H9 (cell line): Measurements from ENCODE around the gene LRP1. TPM values are rescaled to one million over a fixed set of nuclear protein-coding genes. Genes with fewer than 3 reads are reported as not detected.
A peak's percentile ranks its signal among the peaks of the same experiment; 100 is the strongest.

Experiments
- DNase-seq: peaks from one replicate; pipeline ENCODE4 v3.0.0-alpha.2; 2017
- H2AFZ ChIP-seq: one replicate; pipeline ENCODE4 v1.6.1; 2013; ENCODE audit warnings: mild to moderate bottlenecking, low read length, control low read depth, moderate library complexity
- H2AK5ac ChIP-seq: 2 replicates; pipeline ENCODE4 v1.6.1; 2013; ENCODE audit warnings: low read length, control low read depth, mixed read lengths; ENCODE audit not compliant: insufficient read length
- H2BK120ac ChIP-seq: one replicate; pipeline ENCODE4 v1.6.1; 2013; ENCODE audit warnings: low read depth, mild to moderate bottlenecking, low read length, control low read depth, inconsistent platforms; ENCODE audit not compliant: poor library complexity, severe bottlenecking
- H2BK12ac ChIP-seq: 2 replicates; pipeline ENCODE4 v1.6.1; 2013; ENCODE audit warnings: low read length, control low read depth, mixed read lengths, low read depth; ENCODE audit not compliant: insufficient read length
- H2BK15ac ChIP-seq: 2 replicates; pipeline ENCODE4 v1.6.1; 2013; ENCODE audit warnings: low read depth, low read length, control low read depth
- H2BK20ac ChIP-seq: one replicate; pipeline ENCODE4 v1.6.1; 2013; ENCODE audit warnings: low read depth, mild to moderate bottlenecking, low read length, control low read depth, inconsistent platforms; ENCODE audit not compliant: poor library complexity, severe bottlenecking
- H2BK5ac ChIP-seq: 2 replicates; pipeline ENCODE4 v1.6.1; 2013; ENCODE audit warnings: low read length, control low read depth, mixed read lengths; ENCODE audit not compliant: insufficient read length
- H3K14ac ChIP-seq: 2 replicates; pipeline ENCODE4 v1.6.1; 2013; ENCODE audit warnings: low read length, control low read depth; ENCODE audit not compliant: insufficient read depth
- H3K18ac ChIP-seq: 2 replicates; pipeline ENCODE4 v1.6.1; 2013; ENCODE audit warnings: low read depth, mild to moderate bottlenecking, mixed read lengths, low read length, control low read depth; ENCODE audit not compliant: insufficient read length
- H3K23ac ChIP-seq: 2 replicates; pipeline ENCODE4 v1.6.1; 2013; ENCODE audit warnings: low read length, control low read depth, mixed read lengths, low read depth; ENCODE audit not compliant: insufficient read length
- H3K23me2 ChIP-seq: 2 replicates; pipeline ENCODE4 v1.6.1; 2013; ENCODE audit warnings: low read depth, mild to moderate bottlenecking, mixed read lengths, low read length, control low read depth; ENCODE audit not compliant: insufficient read length, poor library complexity, severe bottlenecking
- H3K27ac ChIP-seq: 2 replicates; pipeline ENCODE4 v1.5.1; 2013; ENCODE audit warnings: low read length, control low read depth, mixed read lengths, low read depth; ENCODE audit not compliant: insufficient read length
- H3K27me3 ChIP-seq: 2 replicates; pipeline ENCODE4 v1.6.1; 2013; ENCODE audit warnings: low read length, control low read depth, inconsistent platforms; ENCODE audit not compliant: insufficient read depth
- H3K4ac ChIP-seq: 2 replicates; pipeline ENCODE4 v1.6.1; 2013; ENCODE audit warnings: low read depth, mild to moderate bottlenecking, control low read depth, inconsistent platforms, low read length, moderate library complexity
- H3K4me1 ChIP-seq: 2 replicates; pipeline ENCODE4 v1.6.1; 2013; ENCODE audit warnings: low read length, control low read depth, inconsistent platforms; ENCODE audit not compliant: insufficient read depth
- H3K4me2 ChIP-seq: 2 replicates; pipeline ENCODE4 v1.6.1; 2013; ENCODE audit warnings: low read length, control low read depth, mixed read lengths; ENCODE audit not compliant: insufficient read length, insufficient read depth
- H3K56ac ChIP-seq: 2 replicates; pipeline ENCODE4 v1.6.1; 2013; ENCODE audit warnings: low read depth, mild to moderate bottlenecking, mixed read lengths, low read length, control low read depth; ENCODE audit not compliant: insufficient read length
- H3K79me1 ChIP-seq: 2 replicates; pipeline ENCODE4 v1.6.1; 2013; ENCODE audit warnings: low read depth, mild to moderate bottlenecking, moderate library complexity, low read length, control low read depth, inconsistent platforms; ENCODE audit not compliant: insufficient read depth, poor library complexity, severe bottlenecking
- H3K79me2 ChIP-seq: 2 replicates; pipeline ENCODE4 v1.6.1; 2013; ENCODE audit warnings: low read length, control low read depth, inconsistent platforms; ENCODE audit not compliant: insufficient read depth
- H3K9ac ChIP-seq: 2 replicates; pipeline ENCODE4 v1.6.1; 2013; ENCODE audit warnings: low read length, control low read depth, mixed read lengths; ENCODE audit not compliant: insufficient read length; ENCODE audit errors: extremely low read depth
- H3K9me3 ChIP-seq: one replicate; pipeline ENCODE4 v1.6.1; 2013; ENCODE audit warnings: low read depth, low read length, inconsistent platforms; ENCODE audit not compliant: control insufficient read depth
- H3T11ph ChIP-seq: one replicate; pipeline ENCODE4 v1.6.1; 2013; ENCODE audit warnings: mild to moderate bottlenecking, low read length, control low read depth, inconsistent platforms
- H4K20me1 ChIP-seq: one replicate; pipeline ENCODE4 v1.6.1; 2013; ENCODE audit not compliant: control insufficient read depth, insufficient read length, insufficient read depth
- H4K5ac ChIP-seq: 2 replicates; pipeline ENCODE4 v1.6.1; 2013; ENCODE audit warnings: low read depth, mild to moderate bottlenecking, mixed read lengths, low read length, control low read depth; ENCODE audit not compliant: insufficient read length
- H4K8ac ChIP-seq: replicated peaks from 2 replicates; pipeline ENCODE4 v1.6.1; 2013; ENCODE audit warnings: low read length, control low read depth, mixed read lengths, low read depth; ENCODE audit not compliant: insufficient read length
- H4K91ac ChIP-seq: 2 replicates; pipeline ENCODE4 v1.6.1; 2013; ENCODE audit warnings: low read depth, mild to moderate bottlenecking, moderate library complexity, mixed read lengths, low read length, control low read depth; ENCODE audit not compliant: insufficient read length
- H3K27ac Mint-ChIP-seq, 3 experiments: 2 replicates in 2 of 3; 3 replicates in 1 of 3; pipeline ENCODE4 v1.8.0; 2020 to 2021; ENCODE audit warnings: mixed read lengths in 3 of 3, mild to moderate bottlenecking in 1 of 3, moderate library complexity in 1 of 3
- H3K27me3 Mint-ChIP-seq: 2 replicates; pipeline ENCODE4 v1.8.0; 2021; ENCODE audit warnings: low read depth, mild to moderate bottlenecking, moderate library complexity, mixed read lengths
- H3K36me3 Mint-ChIP-seq, 3 experiments: 2 replicates in 2 of 3; 3 replicates in 1 of 3; pipeline ENCODE4 v1.8.0; 2020 to 2021; ENCODE audit warnings: low read depth in 3 of 3, mixed read lengths in 3 of 3; ENCODE audit not compliant: insufficient read depth in 1 of 3
- H3K4me1 Mint-ChIP-seq, 2 experiments: 2 replicates each; pipeline ENCODE4 v1.8.0; 2020; ENCODE audit warnings: mixed read lengths in 2 of 2
- H3K4me3 Mint-ChIP-seq, 2 experiments: 2 replicates in 1 of 2; 3 replicates in 1 of 2; pipeline ENCODE4 v1.8.0; 2020 to 2021; ENCODE audit warnings: mild to moderate bottlenecking in 2 of 2, mixed read lengths in 2 of 2, moderate library complexity in 1 of 2
- H3K9me3 Mint-ChIP-seq, 2 experiments: 2 replicates in 1 of 2; 3 replicates in 1 of 2; pipeline ENCODE4 v1.8.0; 2020; ENCODE audit warnings: mild to moderate bottlenecking in 2 of 2, mixed read lengths in 2 of 2, moderate library complexity in 1 of 2
- WGBS: extraction: QIAGEN DNeasy Blood & Tissue Kit; methylation state at CpG from one replicate; pipeline ENCODE4 v1.1.7; 2013; ENCODE audit warnings: missing lambda C conversion rate, low lambda C conversion rate, mixed read lengths; ENCODE audit not compliant: insufficient read length; ENCODE audit errors: extremely low coverage; 5-methylcytosine and 5-hydroxymethylcytosine counted together
- total RNA-seq: library from RNA; stranded (reverse); gene quantifications from 2 replicates; pipeline ENCODE4 v1.2.1, GENCODE V29; 2021
- TF ChIP-seq, protein P1 (sequence below): fragments of 200-600 bp; sonication (generic); conservative IDR thresholded peaks from 3 replicates; pipeline ENCODE4 v1.8.0; 2021; ENCODE audit warnings: antibody characterized with exemption, mild to moderate bottlenecking

The LRP1 gene
- total RNA-seq, 1 experiment from 2014 or later = 115 TPM

DNA sequence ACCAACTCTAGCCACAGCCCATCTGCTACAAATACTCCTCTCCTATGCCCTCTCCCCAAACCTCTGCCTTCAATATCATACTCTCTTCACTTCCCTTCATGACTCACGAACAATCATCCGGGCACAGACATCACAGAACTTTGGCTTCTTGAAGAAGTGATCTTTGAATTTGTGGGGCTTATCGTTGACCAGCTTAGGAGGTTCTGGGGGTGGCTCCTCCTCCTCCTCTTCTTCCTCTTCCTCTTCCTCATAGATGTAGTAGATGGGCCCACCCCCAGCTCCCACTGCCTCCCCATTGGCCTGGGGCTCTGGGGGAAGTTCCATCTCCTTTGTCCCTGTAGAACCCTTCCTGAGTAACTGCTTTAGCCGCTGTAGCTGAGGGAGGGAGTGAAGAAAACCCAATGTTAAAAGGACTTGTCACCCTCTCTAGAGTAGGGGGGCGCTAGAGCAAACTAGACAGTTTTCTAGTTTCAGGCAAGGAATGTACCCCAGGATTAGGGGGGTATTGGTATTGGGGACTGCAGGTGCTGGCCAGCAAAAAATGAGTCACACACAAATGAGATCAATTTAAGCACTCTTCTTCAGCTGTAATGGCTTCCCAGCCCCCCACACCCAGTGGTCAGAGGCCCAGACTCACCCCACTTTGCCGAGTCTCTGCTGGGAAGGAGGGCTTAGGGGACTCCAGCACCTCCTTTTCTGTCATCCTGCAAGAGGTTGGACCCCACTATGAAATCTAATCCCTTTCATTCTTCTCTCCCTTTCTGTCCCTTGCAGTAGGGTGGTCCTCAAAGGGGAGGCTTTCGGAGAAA lies 120.9 kb downstream of the LRP1 start:
- H3K9me3 ChIP-seq = no peaks in the 10 kb centered on the region
- no peaks in the 10 kb centered on the region for H3K23me2 ChIP-seq
- no peak overlapping the region for H2BK12ac ChIP-seq
- H3K14ac ChIP-seq = no peak overlapping the region
- H3K79me1 ChIP-seq = no peaks in the 10 kb centered on the region
- no peak overlapping the region for H2BK20ac ChIP-seq
- peaks cover 0 to 3% (median 0%) of the 10 kb centered on the region in 3 experiments; a peak in 2 of 7 replicates for H3K36me3 Mint-ChIP-seq
- TF ChIP-seq, protein P1, sequence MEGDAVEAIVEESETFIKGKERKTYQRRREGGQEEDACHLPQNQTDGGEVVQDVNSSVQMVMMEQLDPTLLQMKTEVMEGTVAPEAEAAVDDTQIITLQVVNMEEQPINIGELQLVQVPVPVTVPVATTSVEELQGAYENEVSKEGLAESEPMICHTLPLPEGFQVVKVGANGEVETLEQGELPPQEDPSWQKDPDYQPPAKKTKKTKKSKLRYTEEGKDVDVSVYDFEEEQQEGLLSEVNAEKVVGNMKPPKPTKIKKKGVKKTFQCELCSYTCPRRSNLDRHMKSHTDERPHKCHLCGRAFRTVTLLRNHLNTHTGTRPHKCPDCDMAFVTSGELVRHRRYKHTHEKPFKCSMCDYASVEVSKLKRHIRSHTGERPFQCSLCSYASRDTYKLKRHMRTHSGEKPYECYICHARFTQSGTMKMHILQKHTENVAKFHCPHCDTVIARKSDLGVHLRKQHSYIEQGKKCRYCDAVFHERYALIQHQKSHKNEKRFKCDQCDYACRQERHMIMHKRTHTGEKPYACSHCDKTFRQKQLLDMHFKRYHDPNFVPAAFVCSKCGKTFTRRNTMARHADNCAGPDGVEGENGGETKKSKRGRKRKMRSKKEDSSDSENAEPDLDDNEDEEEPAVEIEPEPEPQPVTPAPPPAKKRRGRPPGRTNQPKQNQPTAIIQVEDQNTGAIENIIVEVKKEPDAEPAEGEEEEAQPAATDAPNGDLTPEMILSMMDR = 0 out of 3 replicates have a peak, but pooled peaks have one; percentile 28
- H3K27ac Mint-ChIP-seq = no peak overlapping the region
- H3T11ph ChIP-seq = no peak overlapping the region
- DNase-seq = peak; percentile 36
- H3K79me2 ChIP-seq = no peaks in the 10 kb centered on the region
- no peak overlapping the region for H2BK15ac ChIP-seq
- H3K4me1 ChIP-seq = peaks cover 10% of the 10 kb centered on the region
- no peak overlapping the region for H3K27ac ChIP-seq
- H3K56ac ChIP-seq = no peak overlapping the region
- no peak overlapping the region for H4K5ac ChIP-seq
- no CpG with 5 or more reads among the region's 7 CpGs for WGBS
- H2BK5ac ChIP-seq = no peak overlapping the region
- no peak overlapping the region for H3K23ac ChIP-seq
- peaks cover 14% of the 10 kb centered on the region for H3K27me3 Mint-ChIP-seq
- H4K20me1 ChIP-seq = no peaks in the 10 kb centered on the region
- H3K18ac ChIP-seq = no peak overlapping the region
- no peak overlapping the region for H3K4ac ChIP-seq
- no peaks in the 10 kb centered on the region for H3K9me3 Mint-ChIP-seq
- no peak overlapping the region for H2AK5ac ChIP-seq
- peaks cover 36 to 47% of the 10 kb centered on the region in 2 experiments for H3K4me1 Mint-ChIP-seq
- no peak overlapping the region for H4K8ac ChIP-seq
- H3K27me3 ChIP-seq = no peaks in the 10 kb centered on the region
- no peak overlapping the region for H4K91ac ChIP-seq
- no peak overlapping the region for H3K9ac ChIP-seq
- no peak overlapping the region for H2AFZ ChIP-seq
- H3K4me3 Mint-ChIP-seq = no peak overlapping the region
- no peak overlapping the region for H2BK120ac ChIP-seq
- no peak overlapping the region for H3K4me2 ChIP-seq
